Neural progenitor cell (in vitro differentiated cells): ENCODE results near the gene MSH3. TPM values are rescaled to one million over a fixed set of nuclear protein-coding genes. Genes with fewer than 3 reads are reported as not detected.

Source experiments
- DNase-seq: peaks from one replicate; pipeline ENCODE4 v3.0.0-alpha.2; 2016; ENCODE audit warnings: low spot score
- H2AFZ ChIP-seq: fragments of 200-600 bp; sonication (generic); replicated peaks from 2 replicates; pipeline ENCODE4 v1.6.1; 2016; ENCODE audit warnings: antibody characterized with exemption
- H3F3A ChIP-seq: fragments of 200-600 bp; sonication (generic); 2 replicates; pipeline ENCODE4 v1.6.1; 2016; ENCODE audit warnings: antibody characterized with exemption, low read depth
- H3K27ac ChIP-seq: fragments of 200-600 bp; sonication (generic); 2 replicates; pipeline ENCODE4 v1.5.1; 2016; ENCODE audit warnings: mild to moderate bottlenecking
- H3K27me3 ChIP-seq: fragments of 200-600 bp; sonication (generic); 2 replicates; pipeline ENCODE4 v1.6.1; 2016; ENCODE audit warnings: mild to moderate bottlenecking, moderate library complexity
- H3K36me3 ChIP-seq: fragments of 200-600 bp; sonication (generic); 2 replicates; pipeline ENCODE4 v1.5.1; 2016
- H3K4me1 ChIP-seq: fragments of 200-600 bp; sonication (generic); 2 replicates; pipeline ENCODE4 v1.6.1; 2016; ENCODE audit warnings: mixed run types
- H3K4me2 ChIP-seq: fragments of 200-600 bp; sonication (generic); 2 replicates; pipeline ENCODE4 v1.6.1; 2016
- H3K4me3 ChIP-seq: fragments of 200-600 bp; sonication (generic); 2 replicates; pipeline ENCODE4 v1.5.1; 2016
- H3K79me2 ChIP-seq: fragments of 200-600 bp; sonication (generic); 2 replicates; pipeline ENCODE4 v1.6.1; 2016; ENCODE audit warnings: low read depth
- H3K9ac ChIP-seq: fragments of 200-600 bp; sonication (generic); 2 replicates; pipeline ENCODE4 v1.6.1; 2016
- H3K9me3 ChIP-seq: fragments of 200-600 bp; sonication (generic); 2 replicates; pipeline ENCODE4 v1.5.1; 2016; ENCODE audit warnings: low read depth
- H4K20me1 ChIP-seq: fragments of 200-600 bp; sonication (generic); 2 replicates; pipeline ENCODE4 v1.6.1; 2016; ENCODE audit warnings: low read depth
- H3K27ac Mint-ChIP-seq: 3 replicates; pipeline ENCODE4 v1.8.0; 2021; ENCODE audit warnings: mixed read lengths
- H3K27me3 Mint-ChIP-seq: 2 replicates; pipeline ENCODE4 v1.8.0; 2022; ENCODE audit warnings: low read depth, mild to moderate bottlenecking, inconsistent platforms, moderate library complexity, mixed read lengths; ENCODE audit not compliant: insufficient read depth
- H3K36me3 Mint-ChIP-seq: 3 replicates; pipeline ENCODE4 v1.8.0; 2021; ENCODE audit warnings: mixed read lengths
- H3K4me1 Mint-ChIP-seq: 3 replicates; pipeline ENCODE4 v1.8.0; 2021; ENCODE audit warnings: mixed read lengths
- H3K4me3 Mint-ChIP-seq: 3 replicates; pipeline ENCODE4 v1.8.0; 2021; ENCODE audit warnings: mild to moderate bottlenecking, moderate library complexity, mixed read lengths
- H3K9me3 Mint-ChIP-seq: 3 replicates; pipeline ENCODE4 v1.8.0; 2020; ENCODE audit warnings: mixed read lengths
- CTCF ChIP-seq: fragments of 200-600 bp; sonication (generic); IDR thresholded peaks from 2 replicates; pipeline ENCODE4 v1.5.1; 2017; ENCODE audit warnings: antibody characterized with exemption, mild to moderate bottlenecking
- EZH2 ChIP-seq: fragments of 200-600 bp; sonication (generic); IDR thresholded peaks from 2 replicates; pipeline ENCODE4 v1.6.1; 2017; ENCODE audit warnings: antibody characterized with exemption, mild to moderate bottlenecking, moderate library complexity
- EZH2phosphoT487 ChIP-seq: fragments of 200-600 bp; sonication (generic); IDR thresholded peaks from 2 replicates; pipeline ENCODE4 v1.6.1; 2017; ENCODE audit warnings: antibody characterized with exemption
- total RNA-seq: library from RNA; depleted of rRNA; stranded (reverse); fragments of >200 nt; gene quantifications from 2 replicates; pipeline ENCODE4 v1.2.3, GENCODE V29; 2015; ENCODE audit warnings: low replicate concordance

MSH3 gene
- total RNA-seq, 1 donor from 2014 or later: 26.1 TPM

DNA sequence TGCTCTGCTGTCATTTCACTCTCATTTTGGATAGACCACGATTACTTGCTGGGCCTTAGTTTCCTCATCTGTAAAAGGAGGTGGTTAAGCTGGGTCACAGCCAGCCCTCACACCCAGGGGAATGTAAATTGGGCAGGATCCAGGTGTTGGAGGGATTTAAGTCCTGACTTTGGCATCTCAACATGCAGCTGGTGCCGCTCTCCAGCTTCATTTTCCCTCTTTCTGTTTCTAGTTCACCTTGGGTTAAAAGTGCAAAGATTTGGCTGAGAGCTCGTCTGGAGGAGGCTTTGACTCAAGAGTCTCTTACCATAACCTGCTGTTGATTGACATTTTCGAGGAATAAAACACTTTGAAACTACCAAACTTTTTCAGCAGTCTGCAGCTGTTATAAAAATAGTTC is 144.6 kb downstream of the MSH3 start:
- Mint-ChIP-seq H3K27ac (no peak overlapping the region), H3K36me3 (peaks cover 16% of the 10 kb centered on the region), H3K27me3 (no peaks in the 10 kb centered on the region), H3K4me1 (no peaks in the 10 kb centered on the region), H3K4me3 (no peak overlapping the region), H3K9me3 (peaks cover 4% of the 10 kb centered on the region)
- Histone ChIP-seq H2AFZ (no peak overlapping the region), H3K27ac (no peak overlapping the region), H3K9ac (no peak overlapping the region), H3K4me3 (no peak overlapping the region), H3K4me2 (no peak overlapping the region), H3K9me3 (no peaks in the 10 kb centered on the region), H3K4me1 (no peaks in the 10 kb centered on the region), H3F3A (peaks cover 6% of the 10 kb centered on the region), H3K79me2 (no peaks in the 10 kb centered on the region), H4K20me1 (no peaks in the 10 kb centered on the region), H3K36me3 (no peaks in the 10 kb centered on the region), H3K27me3 (no peaks in the 10 kb centered on the region)
- DNase-seq: no peak
- no peak for TF ChIP-seq EZH2
- TF ChIP-seq CTCF: no peak
- no peak for TF ChIP-seq EZH2phosphoT487

- Histone ChIP-seq H3K27me3 (no peaks in the 10 kb centered on the region), H3F3A (peaks cover 6% of the 10 kb centered on the region), H3K4me1 (no peaks in the 10 kb centered on the region), H2AFZ (no peak overlapping the region), H3K79me2 (no peaks in the 10 kb centered on the region), H4K20me1 (no peaks in the 10 kb centered on the region), H3K9ac (no peak overlapping the region), H3K9me3 (no peaks in the 10 kb centered on the region), H3K4me2 (no peak overlapping the region), H3K36me3 (no peaks in the 10 kb centered on the region), H3K4me3 (no peak overlapping the region), H3K27ac (no peak overlapping the region)
- Mint-ChIP-seq H3K36me3 (peaks cover 16% of the 10 kb centered on the region), H3K27ac (no peak overlapping the region), H3K4me3 (no peak overlapping the region), H3K4me1 (no peaks in the 10 kb centered on the region), H3K9me3 (peaks cover 4% of the 10 kb centered on the region), H3K27me3 (no peaks in the 10 kb centered on the region)
- DNase-seq: no peak
- TF ChIP-seq EZH2phosphoT487 (no peak), CTCF (no peak), EZH2 (no peak)
Measured at GRCh38 chr5:80799573-80799972, 145.1 kb downstream of the MSH3 start.

DNA sequence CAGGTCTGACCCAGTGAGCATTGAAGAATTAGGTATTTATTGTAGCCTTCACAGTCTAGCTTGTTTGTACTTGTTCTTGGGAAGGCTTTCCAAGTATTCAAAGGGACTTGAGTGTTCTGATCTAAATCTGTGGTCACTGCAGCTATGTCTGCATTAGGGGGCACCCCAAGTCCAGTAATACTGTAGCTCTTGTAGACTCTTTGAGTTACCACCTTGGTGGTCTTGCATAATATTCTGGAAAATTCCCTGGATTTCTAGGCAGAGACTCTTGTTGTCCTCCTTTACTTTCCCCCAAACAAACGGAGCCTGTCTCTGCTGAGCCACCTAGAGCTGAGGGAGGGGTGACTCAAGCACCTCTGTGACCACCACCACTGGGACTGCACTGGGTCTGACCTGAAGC is 149.9 kb downstream of the MSH3 start:
- no peak overlapping the region for H3K4me2 ChIP-seq
- no peaks in the 10 kb centered on the region for H3F3A ChIP-seq
- no peaks in the 10 kb centered on the region for H3K79me2 ChIP-seq
- H3K9me3 Mint-ChIP-seq: peaks cover 4% of the 10 kb centered on the region
- no peak for DNase-seq
- H3K27me3 ChIP-seq: no peaks in the 10 kb centered on the region
- H3K36me3 ChIP-seq: no peaks in the 10 kb centered on the region
- H2AFZ ChIP-seq: no peak overlapping the region
- TF ChIP-seq EZH2 (no peak), EZH2phosphoT487 (no peak), CTCF (peak; percentile 8)
- H3K4me3 Mint-ChIP-seq: no peak overlapping the region
- no peak overlapping the region for H3K9ac ChIP-seq
- H3K36me3 Mint-ChIP-seq: peaks cover 15% of the 10 kb centered on the region
- no peaks in the 10 kb centered on the region for H3K9me3 ChIP-seq
- no peaks in the 10 kb centered on the region for H4K20me1 ChIP-seq
- H3K27ac ChIP-seq: no peak overlapping the region
- no peaks in the 10 kb centered on the region for H3K4me1 Mint-ChIP-seq
- H3K27ac Mint-ChIP-seq: no peak overlapping the region
- no peak overlapping the region for H3K4me3 ChIP-seq
- no peaks in the 10 kb centered on the region for H3K27me3 Mint-ChIP-seq
- H3K4me1 ChIP-seq: no peaks in the 10 kb centered on the region
